OCI-LY1 (cell line): ENCODE measurements around the gene CIDEA.
"Not testable (repeated sequence)": the region's sequence is repeated elsewhere in the genome, so short reads cannot be mapped to it uniquely, and the experiment has no call there.

Source experiments
- EZH2 ChIP-seq: fragments of 200-600 bp; sonication (generic), shearing (Covaris generic); IDR thresholded peaks from 2 replicates; pipeline ENCODE4 v1.8.0; 2017; ENCODE audit warnings: borderline replicate concordance, mixed run types, mild to moderate bottlenecking, antibody characterized with exemption, low read length, moderate library complexity, mixed read lengths
- TF ChIP-seq, protein P1 (sequence below): fragments of 200-600 bp; sonication (generic), shearing (Covaris generic); IDR thresholded peaks from 2 replicates; pipeline ENCODE4 v1.5.1; 2017; ENCODE audit warnings: mild to moderate bottlenecking, antibody characterized with exemption, low read length, moderate library complexity, mixed read lengths

DNA sequence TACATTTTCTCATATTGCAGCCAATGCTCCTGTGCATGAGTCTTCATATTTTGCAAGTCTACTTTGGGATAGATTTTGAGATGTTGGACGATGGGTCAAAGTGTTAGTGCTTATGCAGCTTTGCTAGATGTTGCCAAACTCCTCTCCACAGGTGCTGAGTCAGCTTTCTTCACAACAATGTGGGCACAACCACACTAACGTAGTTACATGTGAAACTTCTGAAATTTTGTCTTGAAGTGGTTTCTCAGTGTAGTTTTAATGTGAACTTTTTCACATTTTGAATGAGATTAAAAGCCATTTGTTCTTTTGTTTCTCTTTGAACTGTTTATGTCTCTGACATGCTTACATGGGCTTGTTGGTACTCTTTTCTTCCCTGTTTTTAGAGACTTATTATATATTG lies 27.4 kb upstream of the CIDEA start:
- TF ChIP-seq, protein P1, sequence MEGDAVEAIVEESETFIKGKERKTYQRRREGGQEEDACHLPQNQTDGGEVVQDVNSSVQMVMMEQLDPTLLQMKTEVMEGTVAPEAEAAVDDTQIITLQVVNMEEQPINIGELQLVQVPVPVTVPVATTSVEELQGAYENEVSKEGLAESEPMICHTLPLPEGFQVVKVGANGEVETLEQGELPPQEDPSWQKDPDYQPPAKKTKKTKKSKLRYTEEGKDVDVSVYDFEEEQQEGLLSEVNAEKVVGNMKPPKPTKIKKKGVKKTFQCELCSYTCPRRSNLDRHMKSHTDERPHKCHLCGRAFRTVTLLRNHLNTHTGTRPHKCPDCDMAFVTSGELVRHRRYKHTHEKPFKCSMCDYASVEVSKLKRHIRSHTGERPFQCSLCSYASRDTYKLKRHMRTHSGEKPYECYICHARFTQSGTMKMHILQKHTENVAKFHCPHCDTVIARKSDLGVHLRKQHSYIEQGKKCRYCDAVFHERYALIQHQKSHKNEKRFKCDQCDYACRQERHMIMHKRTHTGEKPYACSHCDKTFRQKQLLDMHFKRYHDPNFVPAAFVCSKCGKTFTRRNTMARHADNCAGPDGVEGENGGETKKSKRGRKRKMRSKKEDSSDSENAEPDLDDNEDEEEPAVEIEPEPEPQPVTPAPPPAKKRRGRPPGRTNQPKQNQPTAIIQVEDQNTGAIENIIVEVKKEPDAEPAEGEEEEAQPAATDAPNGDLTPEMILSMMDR: not testable (repeated sequence)
- not testable (repeated sequence) for TF ChIP-seq EZH2
